Fibroblast of skin of left biceps (primary cell): ENCODE data around the gene ANKRD66.
"Not testable (repeated sequence)": the region's sequence is repeated elsewhere in the genome, so short reads cannot be mapped to it uniquely, and the experiment has no call there.

Source experiments
- DNase-seq, 2 experiments: peaks; one replicate each; pipeline ENCODE4 v3.0.0-alpha.2; 2013; ENCODE audit warnings: low read depth in 2 of 2

Gene ANKRD66

DNA sequence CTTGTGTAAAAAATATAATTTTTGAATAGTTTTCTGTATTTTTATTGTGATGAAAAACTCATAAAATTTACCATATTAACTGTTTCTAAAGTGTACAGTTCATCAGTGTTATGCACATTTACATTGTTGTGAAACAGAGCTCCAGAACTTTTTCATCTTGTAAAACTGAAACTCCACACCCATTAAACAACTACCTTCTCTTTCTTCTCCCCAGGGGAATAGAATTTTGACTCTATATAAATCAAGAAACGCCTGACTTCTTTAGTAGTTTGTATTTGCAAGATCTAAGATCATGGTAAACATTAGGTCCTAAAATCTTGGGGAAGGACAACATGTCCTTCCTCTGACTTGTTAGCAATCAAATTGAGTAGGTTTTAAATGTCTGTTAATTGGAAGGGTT, 9.1 kb downstream of the ANKRD66 start:
- no peak for DNase-seq

DNA sequence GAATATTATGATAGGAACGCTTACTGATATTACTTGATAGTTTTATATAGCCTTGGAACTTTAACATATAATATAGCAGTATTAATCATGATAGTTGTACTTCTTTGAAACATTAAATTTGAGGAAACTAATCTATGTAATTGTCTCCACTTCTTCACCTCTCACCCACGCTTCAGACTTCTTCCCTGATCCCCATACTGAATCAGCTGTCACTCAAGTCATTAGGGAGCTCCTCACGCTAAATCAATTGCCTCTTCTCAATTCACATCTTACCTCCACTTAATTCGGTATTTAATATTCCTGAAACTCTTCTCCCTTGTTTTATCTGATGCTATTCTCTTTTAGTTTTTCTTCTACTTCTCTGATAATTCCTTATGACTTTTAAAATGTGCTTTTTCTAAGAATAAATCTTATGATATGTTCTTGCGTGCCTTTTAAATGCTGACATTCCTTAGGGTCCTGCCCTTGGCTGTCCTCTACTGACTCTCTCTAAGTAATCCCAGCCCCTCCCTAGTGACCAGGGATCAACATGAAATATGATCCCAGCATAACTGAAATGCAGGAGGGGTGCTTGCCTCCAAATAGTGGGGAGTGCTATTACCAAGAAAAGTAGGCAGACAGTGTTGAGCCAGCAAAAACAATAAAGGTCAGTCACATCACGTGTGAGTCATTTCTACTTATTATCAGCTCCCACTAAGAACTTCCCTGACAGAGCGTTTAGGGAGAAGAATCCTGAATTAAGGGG, 9.9 kb downstream of the ANKRD66 start:
- DNase-seq = no peak

DNA sequence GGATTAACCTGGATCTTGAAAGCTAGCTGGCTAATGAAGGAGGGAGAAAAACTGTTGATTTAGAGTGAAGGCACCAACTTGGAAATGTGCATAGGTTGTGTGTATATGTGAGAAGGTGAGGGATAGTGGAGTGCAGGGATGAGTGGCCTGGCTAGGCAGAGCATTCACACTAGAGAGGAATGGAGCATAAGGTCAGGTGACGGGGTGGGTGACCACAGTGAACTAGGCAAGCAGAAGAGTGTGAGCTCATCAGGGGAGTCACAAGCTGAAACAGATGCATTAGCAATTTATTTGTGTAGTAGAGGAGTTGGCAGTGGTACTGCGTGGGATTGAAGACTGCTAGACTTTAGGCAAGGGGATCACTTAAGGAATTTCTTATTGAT, 10.5 kb downstream of the ANKRD66 start:
- no peak for DNase-seq

DNA sequence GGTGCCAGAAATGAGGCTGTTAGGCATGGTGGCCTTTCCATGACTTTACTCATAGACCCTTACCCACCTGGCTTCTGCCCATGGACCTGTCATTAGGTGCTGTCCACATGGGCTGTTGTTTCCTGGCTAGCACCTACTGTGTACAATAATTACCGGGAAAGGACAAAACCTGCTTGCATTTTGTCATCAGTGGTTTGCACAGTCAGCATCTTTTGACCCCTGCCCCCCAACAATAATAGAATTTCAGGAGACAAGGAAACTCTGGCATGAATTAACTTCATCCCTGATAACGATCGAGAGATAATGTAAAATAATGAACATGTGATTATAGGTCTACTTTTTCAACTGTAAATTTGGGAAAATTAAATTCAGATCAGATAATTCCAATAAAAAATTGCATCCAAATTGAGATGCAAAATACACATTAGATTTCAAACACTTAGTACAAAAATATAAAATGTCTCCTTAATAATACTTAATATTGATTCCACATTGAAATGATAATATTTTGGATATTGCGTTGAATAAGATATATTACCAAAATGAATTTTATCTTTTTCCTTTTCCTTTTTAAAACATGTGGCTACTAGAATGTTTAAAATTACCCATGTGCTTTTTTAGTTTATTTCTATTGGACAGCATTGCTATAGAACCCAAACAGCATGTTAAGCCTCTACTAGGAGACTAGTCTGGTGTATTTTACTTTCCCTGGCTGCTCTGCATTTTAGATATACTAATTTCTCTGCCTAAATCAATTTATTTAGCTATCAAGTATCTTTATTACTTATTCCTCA, 12.4 kb downstream of the ANKRD66 start:
- no peak for DNase-seq

DNA sequence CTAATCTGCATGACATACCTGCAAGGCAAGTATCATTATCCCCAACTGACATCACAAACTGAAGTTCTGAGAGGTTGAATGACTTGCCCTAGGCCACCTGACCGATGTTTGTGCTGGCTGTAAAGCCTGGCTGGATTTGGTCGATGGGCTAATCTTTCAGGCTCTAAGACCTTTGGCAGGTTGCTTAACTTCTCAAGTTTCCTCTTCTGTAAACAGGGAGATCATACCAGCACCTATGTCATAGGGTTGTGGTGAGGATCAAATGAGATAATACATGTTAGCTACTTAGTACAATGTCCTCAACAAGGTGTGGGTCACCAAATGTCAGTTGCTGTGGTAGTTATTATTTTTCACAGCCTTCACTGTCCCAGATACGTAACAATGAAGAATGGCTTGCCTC, 14.2 kb downstream of the ANKRD66 start:
- no peak for DNase-seq

DNA sequence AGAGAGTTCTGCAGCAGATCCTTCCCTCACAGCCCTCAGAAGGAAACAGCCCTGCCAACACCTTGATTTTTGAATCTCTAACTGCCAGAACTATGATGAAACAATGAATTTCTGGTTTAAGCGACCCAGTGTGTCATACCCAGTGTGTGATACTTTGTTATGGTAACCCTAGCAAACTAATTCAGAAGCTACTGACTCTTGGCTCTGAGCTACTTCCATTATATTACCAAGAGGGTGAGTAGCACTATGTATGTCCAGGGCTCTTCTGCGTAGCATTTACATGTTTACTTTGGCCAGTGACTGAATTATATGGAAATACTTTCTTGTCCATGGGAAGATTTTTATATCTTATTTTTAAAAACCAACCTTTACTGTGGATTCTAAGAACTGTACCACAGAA, 16.7 kb downstream of the ANKRD66 start:
- DNase-seq = no peak

DNA sequence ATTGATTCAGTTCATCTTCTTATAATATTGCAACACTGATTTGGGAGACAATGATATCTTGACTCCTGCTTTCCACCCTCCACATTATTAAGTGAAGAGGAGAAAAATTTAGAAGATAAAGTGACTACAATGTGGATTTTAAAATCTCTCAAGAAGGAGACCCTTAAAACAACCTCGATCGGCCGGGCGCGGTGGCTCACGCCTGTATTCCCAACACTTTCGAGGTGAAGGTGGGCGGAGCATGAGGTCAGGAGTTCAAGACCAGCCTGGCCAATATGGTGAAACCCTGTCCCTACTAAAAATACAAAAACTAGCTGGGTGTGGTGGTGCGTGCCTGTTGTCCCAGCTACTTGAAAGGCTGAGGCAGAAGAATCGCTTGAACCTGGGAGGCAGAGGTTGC, 17.5 kb downstream of the ANKRD66 start:
- DNase-seq = not testable (repeated sequence)

DNA sequence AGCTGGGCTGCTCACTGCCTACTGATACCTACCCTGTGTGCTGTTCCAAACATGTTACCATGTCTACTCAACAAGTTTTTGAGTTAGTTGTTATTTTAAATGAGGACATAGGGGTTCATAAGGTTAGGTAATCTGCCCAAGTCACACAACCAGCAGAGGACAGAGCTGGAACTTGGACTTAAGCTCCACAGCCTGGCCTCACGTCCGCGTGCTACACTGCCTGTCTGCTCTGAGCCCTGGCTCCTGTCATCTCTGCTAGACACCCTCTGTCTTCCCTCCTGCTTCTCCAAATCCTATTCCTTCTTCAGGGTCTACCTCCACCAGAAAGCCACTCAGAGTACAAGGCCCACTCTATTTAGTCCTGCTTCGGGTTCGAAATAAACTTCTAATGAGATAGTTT, 18.2 kb downstream of the ANKRD66 start:
- no peak for DNase-seq

DNA sequence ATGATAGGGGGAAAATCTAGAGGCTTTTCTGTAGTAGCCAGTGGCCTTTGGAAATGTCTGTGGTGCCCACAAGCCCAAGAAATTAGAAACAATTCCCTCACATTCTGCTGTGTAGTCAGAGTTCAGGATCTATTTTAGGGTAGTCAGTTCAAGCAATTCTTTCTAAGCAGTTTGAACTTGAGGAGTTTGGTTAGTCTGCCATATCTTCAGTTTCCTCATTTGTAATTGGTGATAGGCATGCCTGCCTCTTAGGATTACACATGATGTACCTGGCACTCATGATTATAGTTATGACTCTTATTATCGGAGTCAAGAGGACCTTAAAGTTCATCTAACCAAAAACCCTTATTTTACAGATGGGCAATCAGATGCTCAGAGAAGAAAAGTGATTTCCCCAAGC, 25.3 kb downstream of the ANKRD66 start:
- no peak for DNase-seq

DNA sequence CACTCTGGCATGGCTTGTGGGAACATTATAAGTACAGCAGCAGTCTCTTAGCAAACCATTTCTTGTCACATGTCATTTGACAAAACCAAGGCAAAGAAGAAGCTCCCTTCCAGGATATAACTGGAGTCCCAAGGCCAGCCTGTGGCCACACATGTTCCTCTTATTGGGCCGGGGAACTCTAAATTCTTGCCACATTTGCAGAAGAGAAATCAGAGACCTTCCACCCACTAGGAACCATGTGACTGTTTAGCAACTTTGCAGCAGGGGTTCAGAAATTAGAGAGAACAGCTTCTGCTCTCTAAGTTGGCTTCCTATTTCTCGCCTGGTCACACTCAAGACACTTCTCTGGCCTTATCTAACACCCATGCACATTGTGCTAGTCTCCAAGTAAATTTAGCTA, 26.0 kb downstream of the ANKRD66 start:
- DNase-seq = no peak

DNA sequence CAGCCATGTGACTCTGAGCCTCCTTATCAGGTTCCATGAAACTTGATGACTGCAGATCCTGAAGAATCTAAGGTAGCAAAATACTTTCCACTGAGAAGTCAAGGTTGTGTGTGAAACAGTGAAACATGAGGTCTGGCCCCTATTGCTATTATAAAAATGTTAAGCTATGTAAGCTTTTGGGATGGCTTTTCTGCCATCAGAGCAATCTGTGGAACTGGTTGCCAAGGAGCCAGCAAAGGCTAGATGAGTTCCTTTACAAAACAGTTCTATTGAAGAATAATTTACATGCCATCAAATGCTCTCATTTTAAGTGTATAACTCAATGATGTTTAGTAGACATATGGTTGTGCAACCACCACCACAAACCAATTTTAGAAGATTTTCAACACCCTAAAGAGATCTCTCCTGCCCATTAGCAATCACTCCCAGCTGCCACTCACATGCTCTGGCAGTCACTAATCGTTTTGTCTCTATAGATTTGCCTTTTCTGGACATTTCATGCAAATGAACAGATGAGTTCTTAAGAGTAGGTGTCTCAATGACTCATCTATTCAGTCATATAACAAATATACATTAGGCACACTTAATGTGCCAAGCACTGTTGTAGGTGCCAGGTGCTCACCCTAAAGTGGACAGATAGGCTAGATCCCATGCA, 26.6 kb downstream of the ANKRD66 start:
- no peak for DNase-seq

DNA sequence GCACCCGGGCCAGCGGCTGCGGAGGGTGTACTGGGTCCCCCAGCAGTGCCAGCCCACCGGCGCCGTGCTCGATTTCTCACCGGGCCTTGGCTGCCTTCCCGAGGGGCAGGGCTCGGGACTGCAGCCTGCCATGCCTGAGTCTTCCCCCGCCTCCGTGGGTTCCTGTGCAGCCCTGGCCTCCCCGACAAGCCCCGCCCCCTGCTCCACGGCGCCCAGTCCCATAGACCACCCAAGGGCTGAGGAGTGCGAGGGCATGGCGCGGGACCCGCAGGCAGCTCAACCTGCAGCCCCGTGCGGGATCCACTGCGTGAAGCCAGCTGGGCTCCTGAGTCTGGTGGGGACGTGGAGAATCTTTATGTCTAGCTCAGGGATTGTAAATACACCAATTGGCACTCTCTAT, 28.0 kb downstream of the ANKRD66 start:
- not testable (repeated sequence) for DNase-seq

DNA sequence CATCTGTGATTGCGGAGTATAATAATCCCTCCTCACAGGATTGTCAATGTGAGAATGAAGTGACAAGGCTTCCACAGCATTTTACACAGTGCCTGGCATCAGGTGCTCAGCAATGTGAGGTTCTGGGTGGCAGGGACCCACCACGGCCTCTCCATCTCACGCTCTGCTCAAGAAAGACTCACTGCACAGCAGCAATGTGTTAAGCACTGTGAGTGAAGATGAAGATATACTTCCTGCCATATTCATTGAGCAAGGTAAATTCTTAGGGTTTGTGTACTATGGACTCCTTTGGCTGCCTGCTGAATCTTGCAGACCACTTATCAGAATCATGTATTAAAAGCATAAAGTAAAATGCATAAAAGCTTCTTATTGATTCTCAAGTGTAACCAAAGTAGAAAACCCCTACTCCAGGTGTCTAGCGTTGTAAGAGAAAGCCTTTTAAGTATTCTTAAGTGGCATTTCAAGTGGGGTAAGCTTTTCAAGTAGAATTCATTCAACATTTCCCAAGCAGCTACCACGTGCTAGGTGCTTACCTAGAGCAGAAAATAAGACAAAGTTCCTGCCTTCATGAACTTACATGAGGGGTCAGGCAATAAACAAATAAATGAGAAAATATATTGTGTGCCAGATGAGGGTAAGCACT, 29.5 kb downstream of the ANKRD66 start:
- no peak for DNase-seq

DNA sequence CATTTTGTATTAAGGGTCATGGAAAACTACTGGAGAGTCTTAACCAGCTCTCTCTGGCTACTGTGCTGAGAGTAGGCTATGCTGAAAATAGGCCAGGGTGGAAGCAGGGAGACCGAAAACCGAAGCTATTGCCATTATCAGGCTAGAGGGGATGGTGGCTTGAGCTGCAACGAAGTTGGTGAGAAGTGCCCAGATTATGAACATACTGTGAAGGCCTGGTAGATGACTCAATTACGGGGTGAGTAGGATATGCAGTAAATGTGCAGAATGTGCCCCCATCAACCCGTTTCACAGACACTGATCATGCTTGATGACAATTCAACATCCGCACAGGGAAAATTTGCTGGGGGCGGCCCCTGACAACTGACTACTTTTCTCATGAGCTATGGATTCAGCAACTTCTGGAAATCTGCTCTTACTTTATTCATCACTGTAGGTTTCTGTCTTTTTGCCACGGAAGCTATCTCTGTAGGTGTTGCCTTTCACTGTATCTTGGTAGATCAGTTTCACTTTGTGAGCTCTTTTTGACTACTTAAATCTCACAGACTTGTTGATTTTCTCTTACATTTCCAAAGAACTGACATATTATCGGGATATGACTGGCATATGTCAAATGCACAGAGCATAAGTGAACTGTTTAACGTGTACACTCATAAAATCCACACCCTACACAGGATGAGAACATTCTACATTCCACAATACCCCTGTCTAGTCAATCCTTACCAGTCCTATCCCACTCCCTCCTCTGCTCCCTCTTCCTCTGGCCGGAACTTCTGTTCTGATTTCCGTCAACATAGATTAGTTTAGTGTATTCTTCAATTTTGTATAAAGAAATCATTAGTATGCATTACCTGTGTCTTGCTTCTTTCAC, 31.0 kb downstream of the ANKRD66 start:
- DNase-seq = no peak

DNA sequence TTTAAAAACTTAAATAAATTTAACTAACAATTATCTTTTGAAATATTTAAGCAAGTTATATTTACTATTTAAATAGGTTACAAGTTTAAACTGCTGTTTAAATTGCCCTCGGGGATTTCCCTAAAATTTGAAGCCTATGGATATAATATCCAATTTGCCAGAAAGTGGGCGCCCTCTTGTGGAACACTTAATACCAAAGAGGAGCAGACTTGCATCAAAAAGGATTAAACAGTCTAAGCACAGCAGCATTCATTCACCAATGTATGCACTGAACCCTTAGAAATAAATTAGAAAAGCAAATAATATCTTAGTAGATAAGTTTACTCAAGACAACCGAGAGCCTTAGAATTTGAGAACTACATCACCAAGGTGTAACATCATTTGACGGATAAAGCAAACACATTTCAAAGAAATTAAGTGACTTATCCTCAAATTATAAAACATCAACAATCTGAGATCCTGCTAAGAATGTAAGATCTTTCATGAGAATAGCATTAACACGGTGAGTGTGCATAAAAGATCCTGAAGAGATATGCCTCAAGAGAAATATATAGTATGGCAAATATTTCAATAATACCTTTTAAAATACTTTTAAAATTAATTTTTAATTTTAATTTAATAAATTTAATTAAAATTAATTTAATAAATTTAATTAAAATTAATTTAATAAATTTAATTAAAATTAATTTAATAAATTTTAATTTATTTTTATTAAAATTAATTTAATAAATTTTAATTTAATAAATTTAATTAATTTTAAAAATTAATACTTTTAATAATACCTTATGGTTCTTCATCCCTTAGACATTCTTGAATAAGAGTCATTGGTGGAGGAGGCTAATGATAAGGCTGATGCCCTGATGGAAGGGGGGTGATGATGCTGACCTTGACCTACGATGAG, 35.0 kb downstream of the ANKRD66 start:
- DNase-seq = peak; percentile 1 to 6

DNA sequence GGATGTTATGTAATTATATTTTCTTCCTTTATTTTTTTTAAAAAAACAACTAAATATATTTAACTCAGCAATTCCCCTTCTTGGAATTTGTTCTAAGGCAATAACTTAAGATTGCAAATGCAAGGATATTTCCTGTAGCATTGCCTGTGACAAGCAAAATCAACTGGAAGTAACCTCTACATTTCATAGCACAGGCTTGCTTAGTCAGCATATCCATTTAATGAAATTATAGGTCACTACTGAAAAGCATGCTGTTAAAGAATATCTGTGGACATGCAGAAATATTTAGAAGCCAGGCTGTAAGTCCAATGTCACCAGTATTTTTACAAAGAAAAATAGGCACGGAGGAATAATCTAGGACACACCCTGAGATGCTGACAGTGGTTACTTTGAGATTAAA, 37.8 kb downstream of the ANKRD66 start:
- DNase-seq = no peak

DNA sequence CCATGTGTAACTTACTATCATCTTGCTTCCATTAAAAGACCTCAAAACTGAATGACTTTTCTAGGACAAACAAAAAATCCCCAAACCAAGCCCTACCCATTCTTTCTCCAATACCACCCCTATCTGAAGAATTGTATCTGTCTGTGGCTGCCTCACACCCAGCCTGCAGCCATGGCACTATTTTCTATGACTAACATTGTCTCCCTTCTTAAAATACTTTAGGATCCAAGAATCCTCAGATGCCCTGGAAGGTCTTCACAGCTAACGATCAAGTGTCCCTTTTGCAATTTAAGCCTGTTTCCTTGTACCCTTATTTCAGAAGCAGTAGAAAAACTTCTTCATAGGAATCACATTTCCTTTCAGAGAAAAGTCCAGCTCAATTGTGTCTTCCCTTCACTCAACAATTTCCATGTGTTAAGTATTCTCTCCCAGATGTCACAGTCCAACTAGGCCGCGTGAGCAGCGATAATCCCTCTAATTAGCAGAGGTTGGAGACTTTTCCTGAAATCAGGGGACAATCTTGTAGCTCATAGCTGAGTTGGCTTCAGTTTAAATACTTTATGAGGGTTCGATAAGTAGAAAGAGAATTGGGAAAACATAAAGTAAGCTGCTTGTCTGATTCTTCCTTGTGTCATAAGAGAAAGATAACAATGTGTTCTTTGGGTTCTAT, 41.3 kb downstream of the ANKRD66 start:
- no peak for DNase-seq

DNA sequence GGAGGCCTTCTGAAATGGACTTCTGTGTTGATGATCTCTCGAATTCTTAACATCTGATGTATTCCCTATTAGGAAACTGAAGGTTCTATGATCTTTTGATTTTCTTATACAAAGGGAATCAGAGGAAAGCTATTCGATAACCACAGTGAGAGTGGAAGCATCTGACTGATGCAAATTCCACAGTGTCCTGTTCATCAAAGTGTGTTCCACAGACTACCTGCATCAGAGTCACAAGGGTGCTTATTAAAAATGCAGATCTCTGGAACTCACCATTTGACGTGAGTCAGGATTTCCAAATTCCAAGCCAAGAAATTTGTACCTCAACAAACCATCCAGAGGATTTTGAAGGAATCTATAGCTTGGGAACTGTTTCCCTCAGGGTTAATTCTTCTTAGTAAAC, 42.1 kb downstream of the ANKRD66 start:
- no peak for DNase-seq

DNA sequence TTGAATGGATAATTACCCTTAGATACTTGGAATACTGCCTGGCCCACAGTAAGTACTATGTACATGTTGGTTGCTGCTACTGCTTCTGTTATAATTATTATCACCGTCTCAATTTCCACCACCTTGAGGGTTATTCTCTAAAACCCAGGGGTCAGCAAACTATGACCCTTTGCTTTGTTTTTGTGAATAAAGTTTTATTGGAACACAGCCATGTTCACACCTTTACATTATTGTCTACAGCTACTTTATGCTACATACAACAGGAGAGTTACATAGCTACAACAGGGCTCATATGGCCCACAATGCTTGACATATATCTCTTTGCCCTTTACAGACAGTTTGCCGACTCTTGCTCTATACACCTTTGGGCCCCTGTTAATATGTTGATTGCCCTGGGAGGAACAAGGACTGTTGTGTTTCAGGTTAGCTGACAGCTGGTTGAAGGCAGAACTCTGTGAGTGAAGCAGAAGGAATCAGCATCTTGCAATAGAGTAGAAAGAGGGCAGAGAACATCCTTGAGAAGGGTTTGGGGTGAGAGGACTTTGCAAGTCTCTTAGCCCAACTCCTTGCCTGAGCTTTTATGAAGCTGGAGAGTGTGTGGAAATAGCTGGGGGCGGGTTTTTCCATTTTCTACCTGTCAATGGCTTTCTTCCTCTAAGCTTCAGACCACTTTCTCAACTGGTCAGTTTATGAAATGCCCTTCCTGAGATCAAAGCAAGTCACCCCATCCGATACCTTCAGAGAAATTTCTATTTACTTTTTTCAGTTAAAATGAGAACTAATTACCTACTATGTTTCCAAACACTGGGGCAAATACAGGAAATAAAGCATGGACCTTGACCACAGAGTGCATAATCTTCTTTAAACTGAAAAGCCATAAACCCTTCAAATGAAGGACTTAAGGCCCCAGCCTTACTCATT, 43.0 kb downstream of the ANKRD66 start:
- no peak for DNase-seq
